SK-N-MC (cell line): ENCODE measurements around the gene TMEM106B.

ENCODE experiments used
- DNase-seq: peaks from one replicate; pipeline ENCODE4 v3.0.0-alpha.2; 2011; ENCODE audit warnings: low read depth, low spot score
- H3K27ac ChIP-seq: fragments of 200-600 bp; sonication (generic); 2 replicates; pipeline ENCODE4 v1.5.1; 2016; ENCODE audit warnings: mixed run types
- H3K36me3 ChIP-seq: fragments of 200-600 bp; sonication (generic); 2 replicates; pipeline ENCODE4 v1.6.1; 2017; ENCODE audit warnings: antibody characterized with exemption, low read length, mixed read lengths; ENCODE audit not compliant: insufficient read depth
- H3K4me3 ChIP-seq: fragments of 200-600 bp; sonication (generic); 2 replicates; pipeline ENCODE4 v1.5.1; 2016
- H3K9ac ChIP-seq: fragments of 200-600 bp; sonication (generic); 2 replicates; pipeline ENCODE4 v1.8.0; 2017; ENCODE audit warnings: mixed run types, mixed read lengths; ENCODE audit not compliant: insufficient read length
- H3K9me3 ChIP-seq: fragments of 200-600 bp; sonication (generic); 2 replicates; pipeline ENCODE4 v1.6.1; 2017; ENCODE audit warnings: low read depth, mild to moderate bottlenecking, antibody characterized with exemption, low read length, moderate library complexity, mixed read lengths
- EZH2 ChIP-seq: fragments of 200-600 bp; sonication (generic); IDR thresholded peaks from one replicate; pipeline ENCODE4 v1.6.1; 2017; ENCODE audit warnings: antibody characterized with exemption
- FOXP2 ChIP-seq: optimal IDR thresholded peaks from 2 replicates; pipeline ENCODE3; 2011; ENCODE audit warnings: mild to moderate bottlenecking, moderate library complexity; ENCODE audit not compliant: insufficient read depth; ENCODE audit errors: extremely low read length, control extremely low read depth
- POLR2AphosphoS5 ChIP-seq: IDR thresholded peaks from 2 replicates; pipeline ENCODE4 v1.6.1; 2012; ENCODE audit warnings: mild to moderate bottlenecking, low read depth, low read length, borderline replicate concordance

The TMEM106B gene

DNA sequence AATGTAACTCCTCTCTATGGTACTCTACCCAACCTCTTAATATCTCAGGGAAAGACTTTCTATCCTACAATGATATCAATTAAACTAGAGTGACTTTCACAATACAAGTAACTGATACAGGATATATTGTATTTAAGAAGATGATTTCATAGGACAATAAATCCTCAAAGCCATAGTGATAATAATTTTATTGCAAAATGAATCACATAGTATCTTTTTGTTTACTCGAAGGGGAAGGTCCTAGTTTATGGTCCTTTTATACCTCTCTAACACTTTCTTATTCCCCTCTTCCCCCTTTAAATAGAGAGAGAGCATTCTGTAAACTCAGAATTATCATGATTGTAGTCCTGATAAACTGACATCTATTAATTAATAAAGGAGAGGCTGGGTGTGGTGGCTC lies 56.4 kb downstream of the TMEM106B start:
- TF ChIP-seq FOXP2 (no peak), EZH2 (no peak), POLR2AphosphoS5 (no peak)
- DNase-seq, result no peak
- Histone ChIP-seq H3K36me3 (no peaks in the 10 kb centered on the region), H3K9ac (no peak overlapping the region), H3K9me3 (no peaks in the 10 kb centered on the region), H3K27ac (no peak overlapping the region), H3K4me3 (no peak overlapping the region)

DNA sequence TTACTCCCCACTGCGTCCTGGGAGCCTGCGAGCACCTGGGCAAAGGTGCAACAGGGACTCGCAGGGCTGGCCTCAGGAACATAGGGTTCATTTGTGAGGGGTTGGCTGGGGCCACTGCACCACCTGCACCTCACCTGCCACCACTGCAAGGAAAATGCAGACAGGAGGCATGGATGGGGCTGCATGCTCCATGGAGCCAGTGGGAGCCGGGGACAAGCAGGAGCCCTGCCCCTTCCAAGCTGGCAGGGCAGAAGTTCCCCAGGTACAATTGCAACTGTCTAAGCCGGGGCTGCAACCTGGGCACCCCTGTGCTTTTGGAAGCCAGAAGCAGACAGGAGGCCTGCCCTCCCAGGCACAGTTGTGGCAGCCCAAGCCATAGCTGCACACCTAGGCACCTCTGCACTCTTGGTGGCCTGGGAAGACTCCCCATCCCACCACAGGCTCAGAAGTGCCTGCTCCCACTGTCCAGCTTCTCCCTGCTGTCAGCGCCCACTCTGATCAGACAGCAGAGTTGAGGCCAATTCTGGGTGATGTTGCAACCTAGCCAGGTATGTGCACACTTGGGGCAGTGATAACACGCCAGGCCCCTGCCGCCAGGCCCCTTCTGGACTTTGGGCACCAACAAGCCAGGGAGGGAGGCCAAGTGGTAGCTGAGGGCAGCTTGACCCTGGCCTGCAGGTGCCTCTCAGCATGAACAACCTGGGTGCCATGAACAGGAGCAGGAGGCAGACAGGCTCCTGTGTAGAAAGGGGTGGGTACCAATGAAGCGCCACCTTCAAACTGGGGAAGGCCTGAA lies 58.2 kb downstream of the TMEM106B start:
- no peak overlapping the region for H3K4me3 ChIP-seq
- no peak overlapping the region for H3K27ac ChIP-seq
- TF ChIP-seq POLR2AphosphoS5 (no peak), EZH2 (no peak), FOXP2 (no peak)
- no peak overlapping the region for H3K9ac ChIP-seq
- no peaks in the 10 kb centered on the region for H3K9me3 ChIP-seq
- H3K36me3 ChIP-seq, result no peaks in the 10 kb centered on the region
- no peak for DNase-seq

DNA sequence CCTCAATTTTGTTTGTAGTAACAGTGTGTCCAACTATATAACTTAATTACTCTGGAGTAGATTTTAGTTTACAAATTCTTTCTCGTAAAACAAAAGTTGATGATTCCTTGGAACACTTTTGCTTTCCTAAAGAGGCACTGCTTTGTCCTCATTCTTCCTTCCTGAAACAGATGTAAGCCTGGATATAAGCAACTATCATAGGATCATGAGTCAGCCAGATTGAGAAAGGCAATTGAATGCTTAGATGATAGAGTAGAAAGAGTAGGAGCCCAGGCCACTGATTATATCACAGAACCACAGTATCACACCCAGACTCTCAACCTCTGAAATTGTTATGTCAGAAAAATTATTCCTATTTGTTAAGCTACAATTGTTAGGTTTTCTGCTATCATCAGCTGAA lies 69.9 kb downstream of the TMEM106B start:
- DNase-seq, result no peak
- no peak overlapping the region for H3K9ac ChIP-seq
- no peak overlapping the region for H3K4me3 ChIP-seq

DNA sequence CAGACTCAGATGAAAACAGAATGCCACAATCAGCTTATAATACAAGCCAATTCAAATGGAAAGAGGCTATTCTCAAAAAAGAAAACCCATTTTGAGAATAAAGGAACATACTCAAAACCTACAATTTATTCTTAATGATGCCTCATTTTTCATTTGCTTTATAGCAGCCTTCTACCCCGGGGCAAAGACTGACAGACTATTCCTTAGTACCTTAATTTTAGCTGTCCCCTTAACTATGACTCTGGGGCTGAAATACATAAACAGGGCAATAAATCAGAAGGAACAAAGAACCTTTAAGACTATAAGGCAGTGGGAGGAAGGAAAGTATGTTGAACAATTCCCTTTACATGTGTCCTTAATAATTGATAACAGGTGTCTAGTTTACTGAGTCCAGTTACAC lies 76.8 kb downstream of the TMEM106B start:
- no peaks in the 10 kb centered on the region for H3K9me3 ChIP-seq
- no peaks in the 10 kb centered on the region for H3K36me3 ChIP-seq
- H3K4me3 ChIP-seq, result no peak overlapping the region
- H3K27ac ChIP-seq, result peak overlapping the region; percentile 54; the same call in 1 of the 2 replicates
- H3K9ac ChIP-seq, result peak overlapping the region; percentile 32
- TF ChIP-seq FOXP2, result no peak
- no peak for TF ChIP-seq EZH2
- TF ChIP-seq POLR2AphosphoS5, result no peak
- no peak for DNase-seq

More for the DNA sequence above, 69.9 kb downstream of the TMEM106B start:
- H3K36me3 ChIP-seq, result no peaks in the 10 kb centered on the region
- no peak for TF ChIP-seq EZH2
- TF ChIP-seq POLR2AphosphoS5, result no peak
- no peak for TF ChIP-seq FOXP2
- H3K27ac ChIP-seq, result no peak overlapping the region
- H3K9me3 ChIP-seq, result no peaks in the 10 kb centered on the region

DNA sequence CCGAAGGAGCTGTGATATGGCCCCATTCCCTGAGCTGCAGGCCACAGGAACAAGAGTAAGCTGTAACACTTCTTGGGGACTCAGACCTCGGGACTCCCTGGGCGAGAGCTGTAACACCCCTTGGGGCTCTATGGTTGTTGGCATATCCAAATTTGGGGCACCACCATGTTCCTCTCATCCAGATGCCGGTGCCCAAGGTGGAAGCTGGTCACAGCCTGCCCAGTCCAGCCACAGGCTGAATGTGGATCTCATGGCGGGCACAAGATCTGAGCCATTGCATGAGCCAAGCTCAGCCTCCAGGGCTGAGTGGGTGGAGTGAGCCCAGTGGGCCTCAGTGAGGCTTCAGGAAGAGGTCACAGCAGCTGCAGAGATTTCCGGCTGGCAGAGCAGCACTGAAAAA lies 78.9 kb downstream of the TMEM106B start:
- H3K9me3 ChIP-seq, result no peaks in the 10 kb centered on the region
- H3K9ac ChIP-seq, result no peak overlapping the region
- H3K27ac ChIP-seq, result no peak overlapping the region
- H3K36me3 ChIP-seq, result no peaks in the 10 kb centered on the region
- no peak overlapping the region for H3K4me3 ChIP-seq
- TF ChIP-seq POLR2AphosphoS5 (no peak), FOXP2 (no peak), EZH2 (no peak)
- DNase-seq, result no peak

DNA sequence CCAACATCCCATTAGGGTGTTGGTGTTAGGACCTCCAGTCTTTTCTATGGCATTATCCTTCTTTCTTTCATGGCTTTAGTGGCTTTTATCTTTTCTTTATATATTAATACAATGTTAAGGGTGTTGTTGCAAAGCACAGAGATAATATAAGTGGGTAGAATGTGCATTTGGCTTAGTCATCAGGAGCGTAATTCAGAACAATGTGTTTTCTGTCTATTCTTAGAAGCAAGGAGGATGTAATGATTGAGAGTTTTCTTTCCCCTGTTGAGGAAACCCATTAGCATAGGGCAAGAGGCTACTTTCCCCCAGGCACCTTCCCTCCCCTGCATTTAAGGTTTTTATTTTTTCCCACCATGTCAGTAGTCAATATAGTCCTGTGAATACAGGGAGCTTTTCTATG lies 79.7 kb downstream of the TMEM106B start:
- no peaks in the 10 kb centered on the region for H3K36me3 ChIP-seq
- H3K9ac ChIP-seq, result no peak overlapping the region
- H3K9me3 ChIP-seq, result no peaks in the 10 kb centered on the region
- no peak overlapping the region for H3K4me3 ChIP-seq
- TF ChIP-seq EZH2 (no peak), POLR2AphosphoS5 (no peak)
- DNase-seq, result no peak
- no peak overlapping the region for H3K27ac ChIP-seq

DNA sequence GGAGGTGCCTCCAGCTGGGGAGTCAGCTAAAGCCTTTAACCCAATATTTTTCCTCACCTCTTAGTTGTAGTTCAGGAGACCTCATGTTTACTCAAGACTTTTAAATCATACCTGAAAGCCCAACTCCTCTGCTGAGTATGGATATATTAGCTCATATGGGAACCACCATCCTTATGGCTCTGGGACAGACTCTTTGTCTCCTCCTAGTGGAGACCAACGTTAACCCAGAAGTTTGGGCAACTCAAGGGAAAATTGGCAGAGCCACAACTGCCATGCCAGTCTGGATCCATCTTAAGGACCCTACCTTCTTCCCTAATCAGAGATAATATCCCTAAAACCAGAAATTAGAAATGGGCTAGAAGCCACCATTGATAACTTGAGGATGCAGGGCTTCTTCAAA lies 80.8 kb downstream of the TMEM106B start:
- no peaks in the 10 kb centered on the region for H3K9me3 ChIP-seq
- no peak for TF ChIP-seq FOXP2
- TF ChIP-seq EZH2, result no peak
- no peak for TF ChIP-seq POLR2AphosphoS5
- H3K36me3 ChIP-seq, result no peaks in the 10 kb centered on the region
- no peak overlapping the region for H3K4me3 ChIP-seq
- H3K27ac ChIP-seq, result no peak overlapping the region
- no peak overlapping the region for H3K9ac ChIP-seq
- DNase-seq, result no peak
